Measurements from ENCODE around the gene DCST1.

Gene DCST1

DNA sequence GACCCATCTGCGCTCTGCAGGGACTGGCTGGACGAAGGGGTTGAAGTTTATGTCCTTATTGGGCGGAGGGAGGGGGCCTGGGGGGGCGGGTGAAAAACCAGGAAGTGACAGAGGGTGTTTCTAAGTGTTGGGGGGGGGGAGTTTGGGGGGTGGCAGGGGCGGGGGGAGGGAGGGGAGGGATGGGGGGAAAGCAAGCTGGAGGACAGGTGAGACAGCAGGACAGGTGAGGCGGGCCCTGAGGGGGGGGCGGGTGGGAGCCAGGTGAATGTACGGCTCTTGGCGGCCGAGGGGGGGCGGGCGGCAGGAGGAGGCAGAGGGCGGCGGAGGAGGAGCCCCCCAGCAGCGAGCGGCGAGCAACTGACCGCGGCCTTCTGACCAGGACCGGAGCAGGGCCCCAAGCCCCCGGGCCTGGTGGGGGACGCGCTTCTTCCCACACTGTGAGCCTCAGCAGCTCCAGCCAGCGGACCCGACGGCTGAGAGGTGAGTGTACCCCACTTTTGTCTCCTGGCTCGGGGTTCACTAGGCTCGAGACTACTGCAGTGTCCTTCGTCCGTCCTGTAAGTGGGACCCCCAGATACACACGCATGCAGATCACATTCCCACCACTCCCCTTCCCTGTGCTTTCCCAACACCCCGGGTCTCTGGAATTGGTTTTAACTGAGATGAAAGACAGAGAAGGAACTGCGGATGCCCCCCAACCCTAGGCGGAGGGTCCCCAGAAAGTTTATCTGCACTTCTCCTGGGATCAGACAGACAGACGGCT is 31.0 kb upstream of the DCST1 start, which contains the start of gene ZBTB7B:
TSS of gene ZBTB7B (plus strand) at position 339 of the 763 bp plus-strand sequence. CDS start 11,859 bp downstream, outside the sequence.
- Histone ChIP-seq H3K4me2 (ENCODE audit: low read length) (peak within 1 kb of the TSS; percentile 95), H3K4me1 (ENCODE audit: control insufficient read depth, insufficient read depth, low read length) (peaks cover 49% of the 10 kb centered on the region), H3K9ac (ENCODE audit: low read depth, low read length) (peak within 1 kb of the TSS; percentile 85), H3K4me3 (ENCODE audit: low read length) (peak within 1 kb of the TSS; percentile 90), H3K9me3 (replicated peaks; ENCODE audit: low read length) (no peaks in the 10 kb centered on the region), H3K27me3 (ENCODE audit: control insufficient read depth, insufficient read depth, low read length) (no peaks in the 10 kb centered on the region), H3K36me3 (ENCODE audit: insufficient read depth, low read length) (peaks cover 15% of the 10 kb centered on the region)

DNA sequence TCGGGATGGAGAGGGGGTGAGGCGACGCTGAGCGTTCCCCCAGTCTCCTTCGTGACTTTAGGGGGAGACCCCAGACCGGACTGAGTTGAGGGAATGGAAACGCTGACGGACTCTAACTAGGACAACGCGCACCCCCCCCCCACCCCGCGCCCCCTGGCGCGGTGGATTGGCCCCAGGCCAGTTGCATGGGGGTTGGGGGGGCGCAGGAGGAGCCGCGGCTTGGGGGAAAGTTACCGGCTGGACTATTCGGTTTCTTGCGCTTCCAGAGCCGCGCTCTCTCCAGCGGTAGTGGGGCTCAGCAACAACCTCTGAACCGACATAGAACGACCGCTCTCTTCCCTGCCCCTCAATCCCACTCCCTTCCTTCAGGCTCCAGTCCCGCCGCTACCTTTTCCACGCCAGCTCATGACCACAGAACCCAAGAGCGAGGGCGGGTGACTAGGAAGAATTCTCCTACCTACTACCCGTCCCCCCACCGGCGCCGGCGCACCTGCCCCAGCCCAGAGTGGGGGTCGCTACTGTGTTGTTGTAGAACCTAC is 30.3 kb upstream of the DCST1 start:
- Histone ChIP-seq H3K4me1 (ENCODE audit: control insufficient read depth, insufficient read depth, low read length) (peaks cover 56% of the 10 kb centered on the region), H3K36me3 (ENCODE audit: insufficient read depth, low read length) (peaks cover 15% of the 10 kb centered on the region), H3K9ac (ENCODE audit: low read depth, low read length) (peak overlapping the region; percentile 85), H3K27me3 (ENCODE audit: control insufficient read depth, insufficient read depth, low read length) (no peaks in the 10 kb centered on the region), H3K4me3 (ENCODE audit: low read length) (peak overlapping the region; percentile 90), H3K9me3 (replicated peaks; ENCODE audit: low read length) (no peaks in the 10 kb centered on the region), H3K4me2 (ENCODE audit: low read length) (peak overlapping the region; percentile 95)

DNA sequence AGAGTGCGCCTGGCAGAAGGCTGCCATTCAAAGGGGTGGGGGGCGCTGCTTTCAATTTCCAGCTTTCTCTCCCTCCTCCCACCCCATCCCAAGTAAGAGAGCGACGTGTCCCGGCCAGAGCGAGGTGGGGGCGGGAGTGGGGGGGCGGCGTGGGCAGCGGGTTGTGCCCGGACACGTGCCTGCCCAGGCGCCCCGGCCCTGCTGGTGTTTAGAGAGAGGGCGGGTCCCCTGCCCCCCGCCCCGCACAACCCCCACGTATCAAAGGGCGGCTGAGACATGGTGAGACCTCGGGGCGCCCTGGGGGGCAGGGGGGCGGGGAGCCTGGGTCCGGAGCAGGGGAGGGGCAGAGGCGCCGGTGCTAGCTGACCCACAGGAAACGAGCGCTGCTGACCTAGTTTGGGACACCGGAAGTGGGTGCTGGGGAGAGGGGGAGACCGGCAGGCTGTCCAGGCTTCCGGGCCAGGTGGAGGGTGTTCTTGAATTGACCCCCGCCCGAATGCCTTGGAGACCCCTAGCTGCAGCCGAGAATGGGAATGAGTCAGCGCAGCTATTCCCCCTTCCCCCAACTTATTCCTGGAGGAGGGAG is 29.8 kb upstream of the DCST1 start:
- H3K4me1 ChIP-seq (ENCODE audit: control insufficient read depth, insufficient read depth, low read length): peaks cover 58% of the 10 kb centered on the region
- H3K27me3 ChIP-seq (ENCODE audit: control insufficient read depth, insufficient read depth, low read length): no peaks in the 10 kb centered on the region
- peak overlapping the region; percentile 95 for H3K4me2 ChIP-seq (ENCODE audit: low read length)
- peak overlapping the region; percentile 90 for H3K4me3 ChIP-seq (ENCODE audit: low read length)
- H3K9me3 ChIP-seq (replicated peaks; ENCODE audit: low read length): no peaks in the 10 kb centered on the region
- H3K36me3 ChIP-seq (ENCODE audit: insufficient read depth, low read length): peaks cover 15% of the 10 kb centered on the region
- H3K9ac ChIP-seq (ENCODE audit: low read depth, low read length): peak overlapping the region; percentile 85

DNA sequence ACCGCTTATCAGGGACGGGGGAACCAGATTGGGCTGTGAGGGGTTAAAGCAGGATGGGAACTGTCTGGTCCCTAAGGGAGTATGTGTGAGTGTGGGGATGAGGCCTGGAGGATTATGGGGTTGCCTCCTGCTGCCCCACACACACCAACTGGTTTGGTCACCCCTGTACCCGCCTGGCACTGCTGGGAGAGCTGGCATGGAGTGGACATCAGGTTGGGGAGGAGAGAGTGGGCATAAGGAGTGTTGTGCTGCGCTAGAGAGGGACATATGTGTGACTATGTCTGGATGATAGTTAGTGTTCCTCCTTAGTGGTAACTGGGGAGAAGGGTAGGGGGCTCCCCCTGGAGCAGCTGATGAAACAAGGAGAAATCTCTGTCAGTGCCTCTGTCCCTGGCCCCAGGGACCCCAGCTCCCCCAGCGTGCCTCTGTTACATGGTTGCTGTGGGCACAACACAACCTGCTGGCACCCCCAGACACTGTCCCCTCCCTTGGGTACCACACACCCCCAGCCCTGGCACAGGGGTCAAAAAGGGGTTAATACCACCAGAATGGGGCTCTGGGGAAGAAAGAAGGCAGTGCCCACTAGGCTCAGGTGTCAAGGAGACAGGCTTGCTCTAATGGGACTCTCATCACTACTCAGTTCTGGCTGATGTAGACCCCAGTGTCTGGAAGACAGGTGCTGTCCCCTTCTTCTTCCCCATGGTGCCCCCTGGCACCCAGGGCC is 29.1 kb upstream of the DCST1 start:
- peaks cover 15% of the 10 kb centered on the region for H3K36me3 ChIP-seq (ENCODE audit: insufficient read depth, low read length)
- H3K4me2 ChIP-seq (ENCODE audit: low read length): peak overlapping the region; percentile 95
- H3K4me1 ChIP-seq (ENCODE audit: control insufficient read depth, insufficient read depth, low read length): peaks cover 58% of the 10 kb centered on the region
- no peaks in the 10 kb centered on the region for H3K9me3 ChIP-seq (replicated peaks; ENCODE audit: low read length)
- no peaks in the 10 kb centered on the region for H3K27me3 ChIP-seq (ENCODE audit: control insufficient read depth, insufficient read depth, low read length)
- H3K9ac ChIP-seq (ENCODE audit: low read depth, low read length): peak overlapping the region; percentile 85
- H3K4me3 ChIP-seq (ENCODE audit: low read length): peak overlapping the region; percentile 90

DNA sequence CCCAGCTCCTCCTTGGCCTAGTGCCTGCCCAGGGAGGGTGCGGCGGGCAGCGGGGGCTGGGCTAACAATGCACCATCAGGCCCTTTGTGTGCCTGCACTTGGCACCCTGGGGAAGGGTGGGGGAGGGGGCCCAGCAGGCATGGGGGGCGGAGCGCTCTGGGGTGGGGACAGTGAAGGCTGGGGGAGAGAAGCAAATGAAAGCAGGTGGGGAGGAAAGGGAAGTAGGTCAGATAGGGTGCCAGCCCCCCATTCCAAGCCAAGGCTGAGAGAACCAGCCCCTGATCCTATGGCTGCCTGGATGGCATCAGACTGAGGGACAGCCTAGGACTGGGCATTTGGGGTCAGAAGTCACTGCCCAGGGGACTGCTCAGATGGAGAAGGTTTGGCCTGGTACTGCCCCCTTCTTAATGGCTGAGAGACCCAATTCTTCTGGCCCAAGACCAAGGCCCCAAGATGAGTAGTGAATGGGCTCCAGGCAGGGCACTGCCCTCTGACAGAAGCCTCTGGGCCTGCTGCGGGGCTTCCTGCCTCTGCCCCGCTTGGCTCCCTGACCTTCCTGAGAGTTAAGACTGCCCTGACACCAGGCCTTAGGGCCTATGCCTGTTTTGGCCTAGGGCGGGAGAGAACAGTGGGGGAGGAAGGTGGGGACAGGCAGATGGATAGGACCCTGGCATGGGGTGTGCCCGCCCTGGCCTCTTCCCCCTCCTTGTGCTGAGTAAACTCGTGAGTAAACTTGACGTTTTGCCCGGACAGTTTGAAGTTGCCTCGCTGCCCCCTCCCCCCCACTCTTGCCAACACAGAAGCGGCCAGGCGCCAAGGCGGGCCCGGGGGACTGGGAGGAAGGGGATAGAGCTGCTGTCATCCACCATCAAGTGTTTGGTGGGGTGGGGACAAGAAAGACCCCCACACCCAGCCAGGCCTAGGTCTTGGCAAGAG is 28.3 kb upstream of the DCST1 start:
- H3K9me3 ChIP-seq (replicated peaks; ENCODE audit: low read length): no peaks in the 10 kb centered on the region
- peak overlapping the region; percentile 90 for H3K4me3 ChIP-seq (ENCODE audit: low read length)
- H3K27me3 ChIP-seq (ENCODE audit: control insufficient read depth, insufficient read depth, low read length): no peaks in the 10 kb centered on the region
- H3K4me2 ChIP-seq (ENCODE audit: low read length): peak overlapping the region; percentile 95
- peak overlapping the region; percentile 85 for H3K9ac ChIP-seq (ENCODE audit: low read depth, low read length)
- H3K36me3 ChIP-seq (ENCODE audit: insufficient read depth, low read length): peaks cover 21% of the 10 kb centered on the region
- peaks cover 51% of the 10 kb centered on the region for H3K4me1 ChIP-seq (ENCODE audit: control insufficient read depth, insufficient read depth, low read length)

DNA sequence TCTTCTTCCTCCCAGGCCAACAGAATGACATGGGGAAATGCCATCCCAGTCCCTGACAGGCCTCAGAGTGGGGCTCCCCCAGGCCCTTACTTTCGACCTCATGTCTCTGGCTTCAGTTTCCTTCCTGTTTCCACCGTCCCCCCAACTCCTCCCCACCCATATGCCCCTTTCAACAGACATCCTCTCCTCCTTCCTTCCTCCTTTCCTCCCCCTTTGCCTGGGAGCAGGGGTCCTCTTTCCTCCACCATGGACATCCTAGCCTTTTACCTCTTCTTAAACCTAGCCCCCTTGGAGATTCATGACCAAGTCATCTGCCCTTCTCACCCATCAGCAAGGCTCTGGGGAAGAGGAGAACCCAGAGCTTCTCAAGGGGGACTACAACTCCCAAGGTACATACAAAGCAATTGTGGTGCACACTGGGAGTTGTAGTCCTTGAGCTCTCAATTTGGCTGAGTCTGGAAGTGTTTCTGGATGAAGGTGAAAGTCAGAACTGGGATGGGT is 27.0 kb upstream of the DCST1 start:
- H3K36me3 ChIP-seq (ENCODE audit: insufficient read depth, low read length): peaks cover 21% of the 10 kb centered on the region
- no peak overlapping the region for H3K4me2 ChIP-seq (ENCODE audit: low read length)
- H3K27me3 ChIP-seq (ENCODE audit: control insufficient read depth, insufficient read depth, low read length): no peaks in the 10 kb centered on the region
- H3K4me3 ChIP-seq (ENCODE audit: low read length): no peak overlapping the region
- peaks cover 47% of the 10 kb centered on the region for H3K4me1 ChIP-seq (ENCODE audit: control insufficient read depth, insufficient read depth, low read length)
- no peaks in the 10 kb centered on the region for H3K9me3 ChIP-seq (replicated peaks; ENCODE audit: low read length)
- no peak overlapping the region for H3K9ac ChIP-seq (ENCODE audit: low read depth, low read length)

DNA sequence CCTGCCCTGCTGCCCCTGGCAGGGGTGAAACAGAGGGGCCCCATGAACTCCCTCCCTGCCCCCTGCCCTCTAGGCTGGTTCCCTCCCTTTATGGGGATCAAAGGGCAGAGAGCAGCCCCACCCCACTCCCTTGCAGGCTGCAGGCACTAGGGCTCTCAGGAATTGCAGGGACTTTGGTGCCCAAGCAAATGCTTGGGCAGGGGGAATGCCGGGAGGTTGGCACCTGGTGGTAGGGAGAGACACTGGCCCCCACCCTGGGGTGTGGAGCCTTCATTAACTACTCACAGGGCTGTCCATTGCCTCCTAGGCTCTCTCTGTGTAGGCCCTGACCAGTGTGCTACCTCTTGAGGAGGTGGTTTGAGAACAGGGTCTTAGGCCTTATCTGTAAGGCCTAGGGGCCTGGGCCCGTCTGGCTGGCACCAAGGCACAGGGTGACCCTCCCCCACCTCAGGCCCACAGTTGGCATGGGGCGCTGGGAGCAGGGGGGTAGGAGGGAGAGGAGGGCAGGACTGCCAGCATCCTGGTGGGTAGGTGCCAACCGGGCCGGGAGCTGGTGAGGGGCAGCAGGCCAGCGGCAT is 26.3 kb upstream of the DCST1 start:
- Histone ChIP-seq H3K4me1 (ENCODE audit: control insufficient read depth, insufficient read depth, low read length) (peaks cover 54% of the 10 kb centered on the region), H3K36me3 (ENCODE audit: insufficient read depth, low read length) (peaks cover 24% of the 10 kb centered on the region), H3K4me2 (ENCODE audit: low read length) (no peak overlapping the region), H3K9me3 (replicated peaks; ENCODE audit: low read length) (no peaks in the 10 kb centered on the region), H3K27me3 (ENCODE audit: control insufficient read depth, insufficient read depth, low read length) (no peaks in the 10 kb centered on the region), H3K9ac (ENCODE audit: low read depth, low read length) (no peak overlapping the region), H3K4me3 (ENCODE audit: low read length) (no peak overlapping the region)

DNA sequence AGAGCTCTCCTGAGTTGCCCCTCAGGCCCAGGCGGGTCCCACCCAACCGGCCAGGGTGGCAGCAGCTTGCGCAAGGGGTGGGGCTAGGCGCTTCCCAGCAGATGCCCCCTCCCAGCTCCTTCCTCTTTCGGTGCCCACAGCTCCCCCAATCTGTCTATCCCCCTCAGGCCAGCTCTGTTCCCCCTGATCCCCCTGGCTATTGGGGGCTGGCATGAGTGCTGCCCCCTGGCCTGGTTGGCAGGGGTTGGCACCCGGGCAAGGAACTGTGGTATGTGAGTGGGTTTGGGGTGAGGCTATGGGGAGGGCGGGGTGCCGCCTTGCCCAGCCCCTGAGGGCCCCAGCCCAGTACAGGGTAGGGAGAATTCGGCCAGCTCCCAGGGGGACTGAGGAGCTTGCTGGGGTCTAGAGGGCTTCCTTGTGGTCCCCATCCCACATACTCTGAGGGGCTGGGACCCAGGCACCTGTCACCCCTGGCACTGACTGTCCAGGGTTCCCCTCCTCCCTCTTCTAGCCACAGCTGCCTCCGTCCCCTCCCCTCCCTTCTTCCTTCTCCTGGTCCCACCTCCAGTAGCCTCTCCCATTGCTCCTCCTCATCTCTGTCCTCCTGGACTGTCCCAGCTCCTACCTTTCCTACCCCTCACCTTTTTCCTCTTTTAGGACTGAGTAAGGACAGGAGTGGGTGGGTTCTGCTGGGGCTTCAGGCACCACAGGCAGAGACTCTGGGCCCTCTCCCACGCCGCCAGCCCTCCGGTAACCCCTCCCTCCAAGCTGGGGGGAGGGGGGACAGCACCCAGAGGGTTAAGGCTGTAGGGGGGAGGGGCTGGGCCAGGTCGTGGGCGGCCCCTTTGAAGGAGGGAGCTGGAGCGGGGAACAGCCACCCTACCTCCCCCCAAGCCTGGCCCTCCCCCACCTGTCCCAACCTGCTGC is 25.3 kb upstream of the DCST1 start:
- Histone ChIP-seq H3K27me3 (ENCODE audit: control insufficient read depth, insufficient read depth, low read length) (no peaks in the 10 kb centered on the region), H3K36me3 (ENCODE audit: insufficient read depth, low read length) (peaks cover 25% of the 10 kb centered on the region), H3K4me1 (ENCODE audit: control insufficient read depth, insufficient read depth, low read length) (peaks cover 56% of the 10 kb centered on the region), H3K4me3 (ENCODE audit: low read length) (no peak overlapping the region), H3K4me2 (ENCODE audit: low read length) (no peak overlapping the region), H3K9ac (ENCODE audit: low read depth, low read length) (peak overlapping the region; percentile 6), H3K9me3 (replicated peaks; ENCODE audit: low read length) (no peaks in the 10 kb centered on the region)

DNA sequence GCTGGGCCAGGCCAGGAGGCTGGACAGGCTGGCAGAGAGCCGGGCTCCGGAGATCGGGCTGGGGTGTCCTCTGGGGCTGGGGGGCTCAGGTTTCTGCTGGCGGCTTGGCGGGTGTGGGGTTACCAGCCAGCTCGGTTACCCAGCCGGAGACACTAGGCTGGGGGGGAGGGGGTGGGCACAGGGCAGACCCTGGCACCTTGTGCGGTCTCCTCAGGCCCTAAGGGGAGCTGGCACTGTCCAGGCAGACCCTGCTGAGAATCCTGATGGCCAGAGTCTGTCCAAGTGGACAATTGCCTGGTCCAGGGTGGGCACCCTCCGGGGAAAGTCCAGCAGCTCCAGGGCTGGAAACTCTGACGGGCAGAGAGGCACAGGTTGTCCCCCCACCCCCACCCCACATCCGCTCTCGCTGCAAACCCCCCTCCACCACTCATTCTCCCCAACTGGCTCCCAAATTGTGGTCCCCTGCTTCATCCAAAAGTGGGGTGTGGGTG is 24.4 kb upstream of the DCST1 start:
- Histone ChIP-seq H3K4me3 (ENCODE audit: low read length) (no peak overlapping the region), H3K9ac (ENCODE audit: low read depth, low read length) (no peak overlapping the region), H3K27me3 (ENCODE audit: control insufficient read depth, insufficient read depth, low read length) (no peaks in the 10 kb centered on the region), H3K4me2 (ENCODE audit: low read length) (no peak overlapping the region), H3K4me1 (ENCODE audit: control insufficient read depth, insufficient read depth, low read length) (peaks cover 53% of the 10 kb centered on the region), H3K9me3 (replicated peaks; ENCODE audit: low read length) (no peaks in the 10 kb centered on the region), H3K36me3 (ENCODE audit: insufficient read depth, low read length) (peaks cover 30% of the 10 kb centered on the region)

Data from skeletal muscle satellite cell (primary cell).